NT2/D1 (cell line): Measurements from ENCODE around the gene NAGS.

Source experiments
- DNase-seq: peaks from one replicate; pipeline ENCODE4 v3.0.0-alpha.2; 2011; ENCODE audit warnings: low read depth, low spot score
- H3K27me3 ChIP-seq: 2 replicates; pipeline ENCODE4 v1.6.0; 2011; ENCODE audit warnings: mild to moderate bottlenecking; ENCODE audit not compliant: insufficient read length, insufficient read depth
- H3K36me3 ChIP-seq: 2 replicates; pipeline ENCODE4 v1.6.1; 2011; ENCODE audit warnings: mild to moderate bottlenecking, low read length, mixed read lengths; ENCODE audit not compliant: insufficient read depth, insufficient read length
- H3K4me1 ChIP-seq: 2 replicates; pipeline ENCODE4 v1.5.1; 2011; ENCODE audit not compliant: insufficient read depth, insufficient read length
- H3K4me3 ChIP-seq: 2 replicates; pipeline ENCODE4 v1.5.1; 2011; ENCODE audit warnings: low read depth; ENCODE audit not compliant: insufficient read length
- H3K9ac ChIP-seq: 2 replicates; pipeline ENCODE4 v1.6.0; 2011; ENCODE audit warnings: low read depth; ENCODE audit not compliant: insufficient read length
- H3K9me3 ChIP-seq: 2 replicates; pipeline ENCODE4 v1.5.1; 2011; ENCODE audit warnings: mild to moderate bottlenecking, low read length; ENCODE audit not compliant: insufficient read depth
- SUZ12 ChIP-seq: IDR thresholded peaks from 2 replicates; pipeline ENCODE4 v1.6.1; 2011; ENCODE audit not compliant: insufficient read length, insufficient read depth; ENCODE audit errors: extremely low read depth
- YY1 ChIP-seq: IDR thresholded peaks from 2 replicates; pipeline ENCODE4 v1.6.1; 2011; ENCODE audit not compliant: insufficient read length, insufficient read depth
- ZNF274 ChIP-seq: IDR thresholded peaks from 2 replicates; pipeline ENCODE4 v1.6.1; 2011; ENCODE audit warnings: mild to moderate bottlenecking, low read depth, low read length

Gene NAGS

DNA sequence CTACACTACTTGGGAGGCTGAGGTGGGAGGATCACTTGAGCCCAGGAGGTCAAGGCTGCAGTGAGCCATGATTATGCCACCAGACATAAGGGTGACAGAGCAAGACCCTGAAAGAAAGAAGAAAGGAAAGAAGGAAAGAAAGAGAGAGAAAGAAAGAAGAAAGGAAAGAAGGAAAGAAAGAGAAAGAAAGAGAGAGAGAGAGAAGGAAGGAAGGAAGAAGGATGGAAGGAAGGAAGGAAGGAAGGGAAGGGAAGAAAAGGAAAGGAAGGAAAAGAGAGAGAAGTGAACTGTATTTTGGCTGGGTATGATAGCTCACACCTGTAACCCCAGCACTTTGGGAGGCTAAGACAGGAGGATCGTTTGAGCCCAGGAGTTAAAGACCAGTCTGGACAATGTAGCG, 26.3 kb upstream of the NAGS start:
- Histone ChIP-seq H3K9me3 (no peaks in the 10 kb centered on the region), H3K27me3 (peaks cover 15% of the 10 kb centered on the region), H3K9ac (no peak overlapping the region), H3K4me3 (no peak overlapping the region), H3K36me3 (no peaks in the 10 kb centered on the region), H3K4me1 (no peaks in the 10 kb centered on the region)
- TF ChIP-seq YY1, result no peak
- no peak for TF ChIP-seq ZNF274
- TF ChIP-seq SUZ12, result no peak
- no peak for DNase-seq

GRCh38 chr17:43979011-43979410, 25.4 kb upstream of the NAGS start:
- Histone ChIP-seq H3K9me3 (no peaks in the 10 kb centered on the region), H3K36me3 (no peaks in the 10 kb centered on the region), H3K9ac (no peak overlapping the region), H3K27me3 (peaks cover 25% of the 10 kb centered on the region), H3K4me3 (no peak overlapping the region), H3K4me1 (peaks cover 3% of the 10 kb centered on the region)
- TF ChIP-seq YY1, result no peak
- no peak for DNase-seq

DNA sequence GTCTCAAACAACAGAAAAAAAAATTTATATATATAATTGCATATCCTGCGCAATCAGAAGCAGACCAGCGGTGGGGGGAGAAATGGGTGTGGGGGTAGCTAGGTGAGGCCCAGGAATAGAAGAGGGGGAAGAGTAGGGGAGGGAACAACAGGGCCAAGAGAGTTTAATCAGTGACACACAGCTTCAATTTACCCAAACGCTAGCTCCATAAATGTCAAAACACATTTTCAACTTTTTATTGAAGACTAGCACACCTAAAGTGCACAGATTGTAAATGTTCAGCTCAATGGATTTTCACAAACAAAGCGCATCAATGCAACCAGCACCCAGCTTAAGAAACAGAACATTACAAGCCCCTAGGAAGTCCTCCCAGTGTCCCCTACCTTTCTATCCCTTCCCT, 24.8 kb upstream of the NAGS start:
- no peak for DNase-seq
- H3K4me3 ChIP-seq, result no peak overlapping the region
- no peaks in the 10 kb centered on the region for H3K9me3 ChIP-seq
- peaks cover 6% of the 10 kb centered on the region for H3K4me1 ChIP-seq
- no peaks in the 10 kb centered on the region for H3K36me3 ChIP-seq
- H3K9ac ChIP-seq, result no peak overlapping the region
- no peak for TF ChIP-seq YY1
- TF ChIP-seq ZNF274, result no peak
- TF ChIP-seq SUZ12, result no peak
- peaks cover 25% of the 10 kb centered on the region for H3K27me3 ChIP-seq

DNA sequence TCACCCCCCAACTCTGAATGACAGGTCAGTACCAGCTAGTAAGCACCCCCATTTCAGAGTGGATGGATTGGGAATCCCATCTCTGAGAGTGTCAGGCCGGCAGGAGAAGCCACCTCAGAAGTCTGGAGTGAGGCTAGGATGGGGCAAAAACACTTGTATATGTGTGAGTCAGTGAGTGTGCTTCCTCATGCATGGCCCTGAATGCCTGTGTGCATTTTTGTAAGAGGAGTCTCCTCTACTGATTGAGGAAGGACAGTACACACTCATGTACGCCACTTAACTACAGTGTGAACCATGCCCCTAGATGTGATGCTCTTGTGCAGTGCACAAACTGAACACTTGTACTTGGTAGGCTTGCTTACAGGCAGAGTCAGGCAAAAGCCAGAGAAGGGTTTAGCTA, 22.3 kb upstream of the NAGS start:
- H3K9me3 ChIP-seq, result no peaks in the 10 kb centered on the region
- no peak for DNase-seq
- H3K36me3 ChIP-seq, result no peaks in the 10 kb centered on the region
- peaks cover 6% of the 10 kb centered on the region for H3K4me1 ChIP-seq
- no peak overlapping the region for H3K4me3 ChIP-seq
- peaks cover 25% of the 10 kb centered on the region for H3K27me3 ChIP-seq
- no peak overlapping the region for H3K9ac ChIP-seq
- TF ChIP-seq SUZ12 (no peak), YY1 (no peak), ZNF274 (no peak)

DNA sequence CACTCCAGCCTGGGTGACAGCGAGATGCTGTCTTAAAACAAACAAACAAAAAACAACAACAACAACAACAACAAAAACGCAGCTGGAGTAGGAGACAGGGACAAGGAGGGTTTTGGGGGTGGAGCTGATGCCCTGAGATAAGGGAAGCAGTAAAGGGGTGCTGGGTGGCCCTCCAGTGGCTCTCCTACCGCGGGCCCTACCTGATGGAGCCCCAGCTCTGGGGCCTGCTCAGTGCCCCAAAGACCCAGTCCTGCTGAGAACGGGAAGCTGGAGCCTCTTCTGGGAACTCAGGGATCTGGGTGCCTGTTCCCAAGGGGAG, 21.3 kb upstream of the NAGS start:
- peak overlapping the region; percentile 62 for H3K4me3 ChIP-seq
- TF ChIP-seq YY1, result no peak
- TF ChIP-seq SUZ12, result no peak
- TF ChIP-seq ZNF274, result no peak

DNA sequence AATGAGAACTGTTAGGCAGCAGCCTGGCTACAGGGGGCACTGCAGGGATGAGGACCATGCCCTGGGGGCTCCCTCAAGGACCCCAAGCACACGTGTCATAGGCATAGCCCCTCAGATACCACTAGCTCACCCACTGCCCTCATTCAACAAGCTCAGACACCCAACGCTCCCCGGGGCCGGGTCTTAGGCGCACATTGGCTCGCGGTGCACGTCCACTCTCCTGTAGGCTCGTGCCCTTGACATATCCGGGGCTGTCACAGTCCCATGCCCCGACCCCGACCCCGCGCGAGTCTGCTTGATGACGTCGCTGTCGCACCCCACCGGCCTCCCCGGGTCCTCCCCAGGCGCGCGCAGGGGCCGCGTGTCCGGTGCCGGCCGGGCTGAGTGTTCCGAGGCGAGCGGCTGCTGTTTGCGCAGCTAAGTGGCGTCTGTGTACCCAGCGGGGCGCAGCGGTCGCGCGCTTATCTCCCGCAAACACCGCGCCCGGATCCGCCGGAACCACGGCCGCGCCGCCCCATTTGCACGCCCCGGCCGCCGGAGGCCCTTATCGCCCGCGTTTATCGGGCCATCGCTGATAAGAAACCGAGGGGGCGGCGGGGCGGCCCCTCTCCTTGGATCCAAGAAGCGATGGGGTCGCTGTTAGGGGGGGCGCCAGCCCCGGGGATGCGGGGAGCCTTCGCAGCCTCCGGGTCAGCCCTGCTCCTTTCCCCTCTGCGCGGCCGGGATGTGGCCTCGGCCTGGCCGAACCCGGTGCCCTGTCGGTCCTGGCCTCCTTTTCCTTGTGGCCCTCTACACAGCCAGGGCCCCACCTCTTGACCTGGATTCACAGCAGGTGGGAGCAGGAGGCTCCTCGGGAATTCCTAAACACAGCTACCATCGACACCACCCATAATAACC, 20.7 kb upstream of the NAGS start:
- Histone ChIP-seq H3K9ac (peak overlapping the region; percentile 73), H3K4me3 (peak overlapping the region; percentile 62), H3K27me3 (peaks cover 25% of the 10 kb centered on the region), H3K9me3 (no peaks in the 10 kb centered on the region), H3K4me1 (peaks cover 6% of the 10 kb centered on the region), H3K36me3 (no peaks in the 10 kb centered on the region)
- TF ChIP-seq SUZ12 (no peak), ZNF274 (no peak), YY1 (no peak)
- DNase-seq, result no peak

More for the DNA sequence above, 21.3 kb upstream of the NAGS start:
- H3K9ac ChIP-seq, result peak overlapping the region; percentile 73
- no peak for DNase-seq
- H3K36me3 ChIP-seq, result no peaks in the 10 kb centered on the region
- peaks cover 6% of the 10 kb centered on the region for H3K4me1 ChIP-seq
- no peaks in the 10 kb centered on the region for H3K9me3 ChIP-seq
- H3K27me3 ChIP-seq, result peaks cover 25% of the 10 kb centered on the region

GRCh38 chr17:43984521-43984920, 19.9 kb upstream of the NAGS start:
- H3K9me3 ChIP-seq, result no peaks in the 10 kb centered on the region
- peak overlapping the region; percentile 58 for H3K9ac ChIP-seq
- no peak for TF ChIP-seq ZNF274
- TF ChIP-seq YY1, result no peak
- TF ChIP-seq SUZ12, result no peak
- H3K4me3 ChIP-seq, result peak overlapping the region; percentile 62
- H3K27me3 ChIP-seq, result peaks cover 25% of the 10 kb centered on the region
- peaks cover 6% of the 10 kb centered on the region for H3K4me1 ChIP-seq
- DNase-seq, result no peak
- H3K36me3 ChIP-seq, result no peaks in the 10 kb centered on the region
